HepG2 (cell line): ENCODE measurements around the gene DHRS1. TPM values are rescaled to one million over a fixed set of nuclear protein-coding genes. Genes with fewer than 3 reads are reported as not detected.

Source experiments
- CCAR2 ChIP-seq: fragments of 200-400 bp; formaldehyde crosslinking; optimal IDR thresholded peaks from 2 replicates; pipeline ENCODE3; 2018; ENCODE audit warnings: low read depth, mild to moderate bottlenecking, low read length, moderate library complexity
- CEBPB ChIP-seq: IDR thresholded peaks from 2 replicates; pipeline ENCODE4 v1.6.1; 2011; ENCODE audit warnings: low read depth, low read length, improper control_type of control experiment, borderline replicate concordance
- ETV5 ChIP-seq: IDR thresholded peaks from 2 replicates; pipeline ENCODE4 v1.6.1; 2018; ENCODE audit warnings: missing biosample characterization, missing genetic modification reagents, inconsistent platforms, borderline replicate concordance
- GATA4 ChIP-seq: sonication (generic); IDR thresholded peaks from 2 replicates; pipeline ENCODE4 v1.6.1; 2016; ENCODE audit warnings: antibody characterized with exemption, low read depth, borderline replicate concordance
- GTF2F1 ChIP-seq: fragments of 150-350 bp; IDR thresholded peaks from 2 replicates; pipeline ENCODE4 v1.6.1; 2014; ENCODE audit warnings: low read length
- HNRNPL ChIP-seq: fragments of 200-400 bp; formaldehyde crosslinking; IDR thresholded peaks from 2 replicates; pipeline ENCODE4 v1.6.1; 2017; ENCODE audit warnings: mild to moderate bottlenecking, low read depth, low read length
- IKZF1 ChIP-seq: fragments of 450-650 bp; IDR thresholded peaks from 2 replicates; pipeline ENCODE4 v1.7.1; 2016
- SP140L ChIP-seq: sonication (generic); formaldehyde crosslinking; IDR thresholded peaks from 2 replicates; pipeline ENCODE4 v1.4.0; 2020; ENCODE audit warnings: missing genetic modification reagents, borderline replicate concordance
- SP5 ChIP-seq: IDR thresholded peaks from 2 replicates; pipeline ENCODE4 v1.6.1; 2016; ENCODE audit warnings: low read depth, borderline replicate concordance
- ZNF30 ChIP-seq: sonication (generic); formaldehyde crosslinking; IDR thresholded peaks from 2 replicates; pipeline ENCODE4 v1.5.0; 2020; ENCODE audit warnings: mild to moderate bottlenecking, missing genetic modification reagents
- ZNF446 ChIP-seq: sonication (generic); formaldehyde crosslinking; IDR thresholded peaks from 2 replicates; pipeline ENCODE4 v1.5.0; 2020; ENCODE audit warnings: mild to moderate bottlenecking, missing genetic modification reagents
- polyA plus RNA-seq, 8 experiments: library from polyadenylated mRNA; depleted of rRNA in 3 of 8; stranded (reverse) in 7 of 8; unstranded in 1 of 8; fragments of >200 nt; fragmentation: Illumina TruSeq in 4 of 8; extraction: Trizol in 4 of 8; gene quantifications; 2 replicates each; pipeline versions ENCODE4 v1.2.1 to v1.2.3, GENCODE V29; 2011 to 2016; ENCODE audit warnings: low read depth in 4 of 8, missing spikeins in 1 of 8, mixed read lengths in 1 of 8; ENCODE audit not compliant: insufficient read depth in 1 of 8
- total RNA-seq, 5 experiments: library from RNA; depleted of rRNA; stranded (reverse); fragments of >200 nt; fragmentation: Illumina TruSeq; extraction: Trizol; gene quantifications; 2 replicates each; pipeline ENCODE4 v1.2.3, GENCODE V29; 2016; ENCODE audit warnings: low read depth in 1 of 5
- TF ChIP-seq, protein P1 (sequence below): sonication (generic); formaldehyde crosslinking; IDR thresholded peaks from 2 replicates; pipeline ENCODE4 v1.4.0; 2020; ENCODE audit warnings: missing genetic modification reagents
- TF ChIP-seq, protein P2 (sequence below): sonication (generic); formaldehyde crosslinking; IDR thresholded peaks from 2 replicates; pipeline ENCODE4 v1.4.0; 2020; ENCODE audit warnings: missing genetic modification reagents, borderline replicate concordance
- TF ChIP-seq, protein P3 (sequence below): sonication (generic); formaldehyde crosslinking; IDR thresholded peaks from 2 replicates; pipeline ENCODE4 v1.4.0; 2020; ENCODE audit warnings: missing genetic modification reagents, borderline replicate concordance
- TF ChIP-seq, protein P4 (sequence below): sonication (generic); formaldehyde crosslinking; IDR thresholded peaks from 2 replicates; pipeline ENCODE4 v1.4.0; 2020; ENCODE audit warnings: missing genetic modification reagents
- TF ChIP-seq, protein P5 (sequence below): sonication (generic); formaldehyde crosslinking; IDR thresholded peaks from 2 replicates; pipeline ENCODE4 v1.5.0; 2020; ENCODE audit warnings: mild to moderate bottlenecking, missing genetic modification reagents
- TF ChIP-seq, protein P6 (sequence below): sonication (generic); formaldehyde crosslinking; IDR thresholded peaks from 2 replicates; pipeline ENCODE4 v1.8.0; 2022; ENCODE audit warnings: mild to moderate bottlenecking, missing genetic modification reagents; ENCODE audit not compliant: insufficient replicate concordance

Gene DHRS1
- total and polyA plus RNA-seq, 2 of the 13 experiments (the other 11 are each of a cell fraction or from before 2014, with no cell fraction given): 49.8 to 60.8 TPM

DNA sequence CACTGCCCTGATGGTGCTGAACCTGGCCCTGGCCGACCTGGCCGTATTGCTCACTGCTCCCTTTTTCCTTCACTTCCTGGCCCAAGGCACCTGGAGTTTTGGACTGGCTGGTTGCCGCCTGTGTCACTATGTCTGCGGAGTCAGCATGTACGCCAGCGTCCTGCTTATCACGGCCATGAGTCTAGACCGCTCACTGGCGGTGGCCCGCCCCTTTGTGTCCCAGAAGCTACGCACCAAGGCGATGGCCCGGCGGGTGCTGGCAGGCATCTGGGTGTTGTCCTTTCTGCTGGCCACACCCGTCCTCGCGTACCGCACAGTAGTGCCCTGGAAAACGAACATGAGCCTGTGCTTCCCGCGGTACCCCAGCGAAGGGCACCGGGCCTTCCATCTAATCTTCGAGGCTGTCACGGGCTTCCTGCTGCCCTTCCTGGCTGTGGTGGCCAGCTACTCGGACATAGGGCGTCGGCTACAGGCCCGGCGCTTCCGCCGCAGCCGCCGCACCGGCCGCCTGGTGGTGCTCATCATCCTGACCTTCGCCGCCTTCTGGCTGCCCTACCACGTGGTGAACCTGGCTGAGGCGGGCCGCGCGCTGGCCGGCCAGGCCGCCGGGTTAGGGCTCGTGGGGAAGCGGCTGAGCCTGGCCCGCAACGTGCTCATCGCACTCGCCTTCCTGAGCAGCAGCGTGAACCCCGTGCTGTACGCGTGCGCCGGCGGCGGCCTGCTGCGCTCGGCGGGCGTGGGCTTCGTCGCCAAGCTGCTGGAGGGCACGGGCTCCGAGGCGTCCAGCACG lies 16.4 kb upstream of the DHRS1 start (continued):
- TF ChIP-seq ZNF446 (CRISPR knock-in tag): peak; percentile 96
- TF ChIP-seq, protein P1, sequence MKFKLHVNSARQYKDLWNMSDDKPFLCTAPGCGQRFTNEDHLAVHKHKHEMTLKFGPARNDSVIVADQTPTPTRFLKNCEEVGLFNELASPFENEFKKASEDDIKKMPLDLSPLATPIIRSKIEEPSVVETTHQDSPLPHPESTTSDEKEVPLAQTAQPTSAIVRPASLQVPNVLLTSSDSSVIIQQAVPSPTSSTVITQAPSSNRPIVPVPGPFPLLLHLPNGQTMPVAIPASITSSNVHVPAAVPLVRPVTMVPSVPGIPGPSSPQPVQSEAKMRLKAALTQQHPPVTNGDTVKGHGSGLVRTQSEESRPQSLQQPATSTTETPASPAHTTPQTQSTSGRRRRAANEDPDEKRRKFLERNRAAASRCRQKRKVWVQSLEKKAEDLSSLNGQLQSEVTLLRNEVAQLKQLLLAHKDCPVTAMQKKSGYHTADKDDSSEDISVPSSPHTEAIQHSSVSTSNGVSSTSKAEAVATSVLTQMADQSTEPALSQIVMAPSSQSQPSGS (CRISPR knock-in tag): peak; percentile 80; the same call in 1 of the 2 replicates
- TF ChIP-seq GATA4: no peak
- TF ChIP-seq IKZF1: no peak
- no peak for TF ChIP-seq CEBPB
- TF ChIP-seq SP5 (CRISPR knock-in tag): peak; percentile 57
- no peak; the same call in 1 of the 2 replicates for TF ChIP-seq SP140L
- TF ChIP-seq, protein P2, sequence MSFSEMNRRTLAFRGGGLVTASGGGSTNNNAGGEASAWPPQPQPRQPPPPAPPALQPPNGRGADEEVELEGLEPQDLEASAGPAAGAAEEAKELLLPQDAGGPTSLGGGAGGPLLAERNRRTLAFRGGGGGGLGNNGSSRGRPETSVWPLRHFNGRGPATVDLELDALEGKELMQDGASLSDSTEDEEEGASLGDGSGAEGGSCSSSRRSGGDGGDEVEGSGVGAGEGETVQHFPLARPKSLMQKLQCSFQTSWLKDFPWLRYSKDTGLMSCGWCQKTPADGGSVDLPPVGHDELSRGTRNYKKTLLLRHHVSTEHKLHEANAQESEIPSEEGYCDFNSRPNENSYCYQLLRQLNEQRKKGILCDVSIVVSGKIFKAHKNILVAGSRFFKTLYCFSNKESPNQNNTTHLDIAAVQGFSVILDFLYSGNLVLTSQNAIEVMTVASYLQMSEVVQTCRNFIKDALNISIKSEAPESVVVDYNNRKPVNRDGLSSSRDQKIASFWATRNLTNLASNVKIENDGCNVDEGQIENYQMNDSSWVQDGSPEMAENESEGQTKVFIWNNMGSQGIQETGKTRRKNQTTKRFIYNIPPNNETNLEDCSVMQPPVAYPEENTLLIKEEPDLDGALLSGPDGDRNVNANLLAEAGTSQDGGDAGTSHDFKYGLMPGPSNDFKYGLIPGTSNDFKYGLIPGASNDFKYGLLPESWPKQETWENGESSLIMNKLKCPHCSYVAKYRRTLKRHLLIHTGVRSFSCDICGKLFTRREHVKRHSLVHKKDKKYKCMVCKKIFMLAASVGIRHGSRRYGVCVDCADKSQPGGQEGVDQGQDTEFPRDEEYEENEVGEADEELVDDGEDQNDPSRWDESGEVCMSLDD (CRISPR knock-in tag): peak; percentile 95
- TF ChIP-seq HNRNPL: 0 out of 2 replicates have a peak, but pooled peaks have one; percentile 74
- TF ChIP-seq, protein P3, sequence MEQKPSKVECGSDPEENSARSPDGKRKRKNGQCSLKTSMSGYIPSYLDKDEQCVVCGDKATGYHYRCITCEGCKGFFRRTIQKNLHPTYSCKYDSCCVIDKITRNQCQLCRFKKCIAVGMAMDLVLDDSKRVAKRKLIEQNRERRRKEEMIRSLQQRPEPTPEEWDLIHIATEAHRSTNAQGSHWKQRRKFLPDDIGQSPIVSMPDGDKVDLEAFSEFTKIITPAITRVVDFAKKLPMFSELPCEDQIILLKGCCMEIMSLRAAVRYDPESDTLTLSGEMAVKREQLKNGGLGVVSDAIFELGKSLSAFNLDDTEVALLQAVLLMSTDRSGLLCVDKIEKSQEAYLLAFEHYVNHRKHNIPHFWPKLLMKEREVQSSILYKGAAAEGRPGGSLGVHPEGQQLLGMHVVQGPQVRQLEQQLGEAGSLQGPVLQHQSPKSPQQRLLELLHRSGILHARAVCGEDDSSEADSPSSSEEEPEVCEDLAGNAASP (CRISPR knock-in tag): peak; percentile 83
- TF ChIP-seq, protein P4, sequence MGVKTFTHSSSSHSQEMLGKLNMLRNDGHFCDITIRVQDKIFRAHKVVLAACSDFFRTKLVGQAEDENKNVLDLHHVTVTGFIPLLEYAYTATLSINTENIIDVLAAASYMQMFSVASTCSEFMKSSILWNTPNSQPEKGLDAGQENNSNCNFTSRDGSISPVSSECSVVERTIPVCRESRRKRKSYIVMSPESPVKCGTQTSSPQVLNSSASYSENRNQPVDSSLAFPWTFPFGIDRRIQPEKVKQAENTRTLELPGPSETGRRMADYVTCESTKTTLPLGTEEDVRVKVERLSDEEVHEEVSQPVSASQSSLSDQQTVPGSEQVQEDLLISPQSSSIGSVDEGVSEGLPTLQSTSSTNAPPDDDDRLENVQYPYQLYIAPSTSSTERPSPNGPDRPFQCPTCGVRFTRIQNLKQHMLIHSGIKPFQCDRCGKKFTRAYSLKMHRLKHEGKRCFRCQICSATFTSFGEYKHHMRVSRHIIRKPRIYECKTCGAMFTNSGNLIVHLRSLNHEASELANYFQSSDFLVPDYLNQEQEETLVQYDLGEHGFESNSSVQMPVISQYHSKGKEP: peak; percentile 94
- TF ChIP-seq ETV5 (CRISPR knock-in tag): peak; percentile 94
- TF ChIP-seq, protein P5, sequence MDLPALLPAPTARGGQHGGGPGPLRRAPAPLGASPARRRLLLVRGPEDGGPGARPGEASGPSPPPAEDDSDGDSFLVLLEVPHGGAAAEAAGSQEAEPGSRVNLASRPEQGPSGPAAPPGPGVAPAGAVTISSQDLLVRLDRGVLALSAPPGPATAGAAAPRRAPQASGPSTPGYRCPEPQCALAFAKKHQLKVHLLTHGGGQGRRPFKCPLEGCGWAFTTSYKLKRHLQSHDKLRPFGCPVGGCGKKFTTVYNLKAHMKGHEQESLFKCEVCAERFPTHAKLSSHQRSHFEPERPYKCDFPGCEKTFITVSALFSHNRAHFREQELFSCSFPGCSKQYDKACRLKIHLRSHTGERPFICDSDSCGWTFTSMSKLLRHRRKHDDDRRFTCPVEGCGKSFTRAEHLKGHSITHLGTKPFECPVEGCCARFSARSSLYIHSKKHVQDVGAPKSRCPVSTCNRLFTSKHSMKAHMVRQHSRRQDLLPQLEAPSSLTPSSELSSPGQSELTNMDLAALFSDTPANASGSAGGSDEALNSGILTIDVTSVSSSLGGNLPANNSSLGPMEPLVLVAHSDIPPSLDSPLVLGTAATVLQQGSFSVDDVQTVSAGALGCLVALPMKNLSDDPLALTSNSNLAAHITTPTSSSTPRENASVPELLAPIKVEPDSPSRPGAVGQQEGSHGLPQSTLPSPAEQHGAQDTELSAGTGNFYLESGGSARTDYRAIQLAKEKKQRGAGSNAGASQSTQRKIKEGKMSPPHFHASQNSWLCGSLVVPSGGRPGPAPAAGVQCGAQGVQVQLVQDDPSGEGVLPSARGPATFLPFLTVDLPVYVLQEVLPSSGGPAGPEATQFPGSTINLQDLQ (CRISPR knock-in tag): peak; percentile 97
- TF ChIP-seq, protein P6, sequence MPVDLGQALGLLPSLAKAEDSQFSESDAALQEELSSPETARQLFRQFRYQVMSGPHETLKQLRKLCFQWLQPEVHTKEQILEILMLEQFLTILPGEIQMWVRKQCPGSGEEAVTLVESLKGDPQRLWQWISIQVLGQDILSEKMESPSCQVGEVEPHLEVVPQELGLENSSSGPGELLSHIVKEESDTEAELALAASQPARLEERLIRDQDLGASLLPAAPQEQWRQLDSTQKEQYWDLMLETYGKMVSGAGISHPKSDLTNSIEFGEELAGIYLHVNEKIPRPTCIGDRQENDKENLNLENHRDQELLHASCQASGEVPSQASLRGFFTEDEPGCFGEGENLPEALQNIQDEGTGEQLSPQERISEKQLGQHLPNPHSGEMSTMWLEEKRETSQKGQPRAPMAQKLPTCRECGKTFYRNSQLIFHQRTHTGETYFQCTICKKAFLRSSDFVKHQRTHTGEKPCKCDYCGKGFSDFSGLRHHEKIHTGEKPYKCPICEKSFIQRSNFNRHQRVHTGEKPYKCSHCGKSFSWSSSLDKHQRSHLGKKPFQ (CRISPR knock-in tag): peak; percentile 78
- TF ChIP-seq CCAR2: no peak
- no peak for TF ChIP-seq ZNF30 (CRISPR knock-in tag)
- no peak for TF ChIP-seq GTF2F1
